GM23248 (cell line): ENCODE measurements around the gene NUDT19.

Experiments used
- EZH2 ChIP-seq: fragments of 200-600 bp; sonication (generic); IDR thresholded peaks from 2 replicates; pipeline ENCODE4 v1.6.1; 2018; ENCODE audit warnings: antibody characterized with exemption, mild to moderate bottlenecking; ENCODE audit not compliant: insufficient read depth, poor library complexity, severe bottlenecking
- EZH2phosphoT487 ChIP-seq: fragments of 200-600 bp; sonication (generic); IDR thresholded peaks from 2 replicates; pipeline ENCODE4 v1.6.1; 2018; ENCODE audit warnings: antibody characterized with exemption, moderate library complexity, mild to moderate bottlenecking, low read depth; ENCODE audit not compliant: insufficient read depth

DNA sequence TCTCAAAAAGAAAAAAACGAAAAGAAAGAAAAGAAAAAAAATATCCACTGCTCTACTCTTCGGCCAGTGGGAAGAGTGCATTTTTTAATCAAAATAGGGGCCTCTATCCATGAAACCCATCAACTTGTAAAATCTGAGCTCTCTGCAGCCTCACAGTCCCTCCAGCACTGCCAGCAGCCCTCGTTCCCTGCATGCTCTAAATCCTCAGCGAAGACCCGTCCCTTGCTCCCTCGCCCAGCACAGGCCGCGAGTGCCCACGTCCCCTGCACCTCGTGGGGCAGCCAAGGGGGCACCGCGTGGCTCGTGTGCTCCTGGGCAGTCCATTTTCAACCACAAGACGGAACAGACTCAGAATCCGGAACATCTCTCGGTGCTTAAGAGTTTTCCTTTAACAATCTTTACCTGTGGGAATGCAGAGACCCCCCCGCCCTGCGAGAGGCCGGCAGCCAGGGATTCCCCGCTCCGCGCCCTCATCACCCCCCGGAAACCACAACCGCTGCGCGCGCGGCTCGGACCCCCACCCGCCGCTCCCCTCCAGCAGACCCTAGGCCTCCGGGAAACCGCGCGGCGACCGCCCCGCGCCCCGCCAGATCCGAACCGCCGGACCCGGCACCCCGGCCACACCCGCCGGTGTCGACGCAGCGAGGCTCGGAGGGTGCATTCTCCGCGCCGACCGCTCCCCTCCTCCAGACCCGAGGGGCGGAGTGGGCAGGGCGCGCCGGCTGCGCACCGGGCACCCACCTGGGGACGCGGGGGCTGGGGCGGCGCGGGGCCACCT, 17.3 kb upstream of the NUDT19 start:
- TF ChIP-seq EZH2 (no peak), EZH2phosphoT487 (no peak)
